NCI-H82 treated with DMSO at 0.1 percent for 48 hours (cell line): ENCODE results near the gene TOMM7.
"Not testable (repeated sequence)": the region's sequence is repeated elsewhere in the genome, so short reads cannot be mapped to it uniquely, and the experiment has no call there.

ENCODE experiments used
- DNase-seq: peaks from one replicate; lab custom pipeline; 2025; ENCODE audit not compliant: unreplicated experiment; lab: John Stamatoyannopoulos, UW

Gene TOMM7

DNA sequence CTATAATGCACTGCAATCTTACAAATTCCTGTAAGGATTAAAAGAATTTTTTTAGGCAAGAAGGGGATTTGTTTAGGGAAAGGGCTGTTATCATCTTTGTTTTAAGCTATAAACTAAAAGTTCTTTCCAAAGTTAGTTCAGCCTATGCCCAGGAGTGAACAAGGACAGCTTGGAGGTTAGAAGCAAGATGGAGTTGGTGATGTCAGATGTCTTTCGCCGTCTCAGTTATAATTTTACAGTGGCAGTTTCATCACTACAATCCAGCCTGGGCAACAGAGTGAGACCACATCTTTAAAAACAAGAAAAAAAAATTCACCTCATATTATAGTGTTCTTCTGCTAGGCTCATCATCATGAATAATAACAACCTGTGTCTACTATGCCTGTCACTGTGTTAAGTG lies 2.1 kb upstream of the TOMM7 start:
- DNase-seq: no peak

DNA sequence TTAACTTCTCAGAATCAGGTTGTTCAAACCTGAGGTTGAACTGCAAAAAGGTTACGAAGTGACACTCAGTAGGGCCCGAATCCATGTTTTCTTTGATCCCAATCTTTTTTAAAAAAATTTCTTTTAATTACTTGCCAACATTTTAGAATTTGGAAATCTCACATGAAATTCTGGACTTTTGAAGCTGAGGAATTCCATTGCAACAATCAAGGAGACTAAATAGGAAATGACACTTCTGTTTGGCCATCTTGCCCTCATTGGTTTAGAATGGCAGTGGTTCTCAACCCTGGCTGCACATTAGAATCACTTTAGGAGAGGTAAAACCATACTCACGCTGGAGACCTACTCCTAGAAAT lies 471 bp upstream of the TOMM7 start:
- no peak for DNase-seq

DNA sequence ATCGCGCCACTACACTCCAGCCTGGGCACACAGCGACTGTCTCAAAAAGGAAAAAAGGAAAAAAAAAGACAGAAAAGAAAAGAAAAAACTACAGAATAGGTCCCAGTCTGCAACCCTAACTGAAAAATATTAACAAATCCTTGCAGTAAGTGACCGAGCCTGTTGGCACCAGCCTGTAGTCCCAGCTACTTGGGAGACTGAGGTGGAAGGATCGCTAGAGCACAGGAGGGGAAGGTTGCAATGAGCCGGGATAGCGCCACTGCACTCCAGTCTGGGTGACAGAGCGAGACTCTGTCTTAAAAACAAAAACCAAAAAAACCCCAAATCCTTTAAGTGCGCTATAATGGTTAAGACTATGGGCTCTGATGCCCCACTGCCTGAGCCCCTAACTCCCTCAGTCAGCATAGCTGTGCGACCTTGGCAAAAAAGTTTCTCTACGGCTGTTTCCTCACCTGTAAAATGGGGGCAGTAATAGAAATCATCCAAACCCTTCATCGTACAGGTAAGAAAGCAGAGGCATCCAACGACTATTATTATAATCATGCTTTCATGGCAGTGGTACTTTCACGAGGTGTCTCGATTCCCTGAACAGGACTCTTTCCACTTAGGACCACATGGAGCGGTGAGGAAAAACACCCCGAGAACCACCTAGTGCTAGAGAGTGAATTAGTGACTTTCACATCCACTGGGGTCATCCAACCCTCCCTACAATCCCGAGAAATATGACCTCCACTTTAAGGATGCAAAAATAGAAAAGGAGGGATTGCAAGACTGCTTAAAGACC lies 755 bp downstream of the TOMM7 start:
- DNase-seq: no peak

DNA sequence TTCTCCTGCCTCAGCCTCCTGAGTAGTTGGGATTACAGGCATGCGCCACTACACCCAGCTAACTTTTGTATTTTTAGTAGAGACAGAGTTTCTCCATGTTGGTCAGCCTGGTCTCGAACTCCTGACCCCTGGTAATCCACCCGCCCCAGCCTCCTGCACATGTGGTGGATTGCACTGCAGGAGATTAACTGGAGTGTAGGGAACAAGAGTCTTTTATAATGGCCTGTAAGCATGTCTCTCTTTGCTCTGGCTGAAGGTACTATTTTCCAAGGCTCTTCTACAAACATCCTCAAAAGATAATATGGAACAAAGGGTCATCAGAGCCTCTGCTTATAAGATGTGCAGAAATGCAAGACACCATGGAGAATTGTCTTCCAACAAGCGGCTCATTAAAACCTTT lies 3.2 kb downstream of the TOMM7 start:
- DNase-seq: no peak

DNA sequence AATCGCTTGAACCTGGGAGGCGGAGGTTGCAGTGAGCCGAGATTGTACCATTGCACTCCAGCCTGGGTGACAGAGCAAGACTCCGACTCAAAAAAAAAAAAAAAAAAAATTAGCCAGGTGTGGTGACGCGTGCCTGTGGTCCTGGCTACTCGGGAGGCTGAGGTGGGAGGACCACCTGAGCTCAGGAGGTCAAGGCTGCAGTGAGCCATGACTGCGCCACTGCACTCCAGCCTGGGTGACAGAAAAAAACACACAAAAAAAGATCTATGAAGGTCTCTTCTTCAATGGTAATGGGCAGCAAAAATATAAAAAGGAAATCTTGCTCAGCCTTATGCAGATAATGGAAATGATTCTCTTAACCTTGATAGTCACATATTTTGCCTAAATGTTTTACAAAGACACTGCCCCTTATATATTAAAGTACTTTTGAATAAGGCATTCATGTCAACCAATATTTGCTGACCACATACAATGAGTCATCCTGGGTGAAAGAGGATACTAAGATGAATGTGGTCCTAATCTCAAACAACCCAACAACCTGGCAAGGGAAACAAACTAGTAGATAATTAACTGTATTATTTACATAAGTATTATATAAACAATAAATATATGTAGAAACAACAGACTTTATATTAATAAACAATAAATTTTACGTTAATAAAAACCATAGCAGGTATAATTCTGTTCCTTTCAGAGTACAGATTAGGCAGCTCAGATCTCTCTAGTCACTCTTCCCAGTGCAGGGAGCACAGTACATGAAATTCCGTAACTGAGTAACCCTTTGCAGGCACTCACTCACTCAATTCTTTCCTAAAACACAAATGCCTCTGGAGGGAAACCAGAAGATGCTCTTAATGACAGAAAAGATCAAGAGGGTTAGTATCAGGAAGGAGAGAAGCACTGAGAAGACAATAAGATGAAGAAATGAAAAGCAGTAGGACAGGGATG lies 8.1 kb downstream of the TOMM7 start:
- DNase-seq: no peak

DNA sequence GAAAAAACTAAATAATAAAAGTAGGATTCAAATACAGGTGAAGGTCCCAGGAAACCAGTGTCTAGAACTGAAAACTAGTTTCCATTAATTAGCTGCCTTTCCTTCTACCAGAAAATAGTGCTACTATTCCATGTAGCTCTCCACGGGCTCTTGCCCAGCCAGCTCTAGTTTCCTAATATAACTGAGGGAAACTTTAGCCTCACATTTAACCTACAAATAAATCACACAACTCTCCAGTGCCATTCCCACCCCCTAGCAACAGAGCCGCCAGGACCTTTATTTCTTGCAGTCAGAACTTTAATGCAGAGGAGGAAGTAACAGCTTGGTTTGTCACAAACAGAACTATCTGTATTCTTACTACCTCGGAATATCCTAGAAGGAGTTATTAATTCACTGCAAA lies 10.3 kb downstream of the TOMM7 start:
- DNase-seq: no peak

DNA sequence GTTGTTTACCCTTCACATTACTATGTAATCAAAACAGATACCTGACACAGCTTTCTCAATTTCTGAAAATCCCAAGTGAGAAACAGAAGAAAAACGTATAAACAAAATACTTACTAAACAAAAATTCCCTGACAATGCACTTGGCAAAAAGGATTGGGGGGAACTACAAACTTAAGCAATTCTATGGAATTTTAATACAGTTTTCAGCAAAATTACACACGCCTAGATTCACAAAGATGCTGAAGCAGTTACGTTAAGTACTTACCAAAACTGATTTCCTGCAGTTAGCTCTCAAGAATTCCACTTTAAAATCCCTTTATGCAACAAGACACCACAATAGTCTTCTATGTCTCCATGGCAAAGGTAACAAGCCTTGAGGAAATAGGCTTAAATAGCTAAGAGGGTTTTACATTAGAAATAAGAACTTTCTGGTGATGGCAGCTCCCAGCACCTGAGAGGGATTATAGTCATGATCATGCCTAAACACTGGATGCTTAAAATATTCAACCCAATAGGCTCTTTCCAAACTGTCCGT lies 10.8 kb downstream of the TOMM7 start:
- no peak for DNase-seq

DNA sequence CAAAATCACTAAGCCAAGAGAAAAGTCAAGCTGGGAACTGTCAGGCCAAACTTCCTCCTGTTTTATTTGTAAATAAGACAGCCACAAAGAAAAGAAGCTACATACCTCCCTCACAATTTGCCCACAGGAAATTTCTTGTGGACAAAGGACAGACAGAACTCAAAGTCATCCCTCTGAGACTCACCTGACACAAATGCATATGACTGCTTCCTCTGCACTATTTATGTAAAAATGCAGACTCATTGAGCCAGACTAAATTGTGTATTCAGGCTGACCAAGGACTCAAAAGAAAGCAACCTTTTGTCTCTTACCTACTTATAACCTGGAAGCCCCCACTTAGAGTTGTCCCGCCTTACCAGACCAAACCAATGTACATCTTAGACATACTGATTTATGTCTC lies 11.8 kb downstream of the TOMM7 start:
- no peak for DNase-seq

DNA sequence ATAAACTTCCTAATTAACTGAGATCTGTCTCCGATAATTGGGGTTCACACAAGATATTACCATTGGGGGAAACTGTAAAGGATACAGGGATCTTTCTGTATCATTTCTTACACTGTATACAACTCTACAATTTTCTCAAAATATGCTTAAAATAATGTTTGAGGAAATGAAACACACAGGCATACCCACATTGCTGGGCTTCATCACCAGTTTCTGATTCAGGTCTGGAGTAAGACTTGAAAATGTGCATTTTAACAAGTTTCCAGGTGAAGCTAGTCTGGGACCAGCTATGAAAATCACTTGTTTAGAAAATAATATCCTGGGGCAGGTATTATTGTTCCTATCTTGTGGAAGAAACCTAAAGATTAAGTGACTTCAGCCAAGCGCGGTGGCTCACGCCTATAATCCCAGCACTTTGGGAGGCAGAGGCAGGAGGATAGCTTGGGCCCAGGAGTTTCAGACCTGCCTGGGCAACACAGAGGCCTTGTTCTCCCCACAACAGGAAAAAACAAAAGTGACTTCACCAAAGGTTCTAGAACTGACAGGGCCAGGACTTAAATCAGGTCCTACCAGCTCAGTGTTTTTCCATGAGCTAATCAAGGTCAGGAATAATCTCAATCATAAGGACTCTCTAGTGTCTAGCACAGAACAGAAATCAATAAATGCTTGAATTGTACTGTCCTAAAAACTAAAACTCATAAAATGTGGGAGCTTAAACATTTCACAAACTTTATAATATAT lies 12.6 kb downstream of the TOMM7 start:
- DNase-seq: no peak

DNA sequence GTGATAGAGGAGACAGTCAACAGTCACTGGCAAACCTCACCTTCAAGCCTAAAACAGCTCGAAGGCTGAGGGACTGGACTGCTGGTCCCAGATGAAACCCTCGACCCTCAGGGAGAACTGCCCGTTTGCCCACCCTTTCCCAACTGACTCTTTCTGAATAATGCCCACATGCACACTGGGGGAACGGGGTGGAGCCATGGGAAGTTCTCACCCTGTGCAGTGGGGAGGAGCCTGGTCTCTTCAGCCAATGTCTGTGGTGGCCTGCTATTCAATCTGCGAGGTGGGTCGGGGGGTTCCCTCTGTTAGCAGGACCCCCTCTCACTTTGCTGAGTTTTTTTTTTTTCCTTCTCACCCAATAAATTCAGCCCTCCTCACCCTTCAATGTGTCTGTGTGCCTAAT lies 14.5 kb downstream of the TOMM7 start:
- no peak for DNase-seq

DNA sequence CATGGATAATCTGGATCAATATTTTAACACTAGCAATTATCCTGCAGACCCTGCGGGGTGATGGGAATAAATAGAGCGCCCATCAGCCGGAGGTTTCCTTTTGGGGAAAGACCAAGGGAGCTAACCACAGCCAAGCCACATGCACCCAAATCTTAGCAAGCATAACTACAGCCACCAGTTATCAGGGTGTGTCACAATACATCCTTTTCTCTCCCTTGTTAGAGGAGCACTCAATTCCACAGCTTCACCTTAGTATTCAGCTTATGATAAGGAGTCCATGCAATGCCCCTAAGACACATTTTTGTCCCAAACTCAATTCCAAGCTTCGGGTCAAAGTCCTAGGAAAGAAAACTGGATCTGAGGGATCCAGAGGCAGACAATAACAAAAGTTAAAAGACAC lies 15.9 kb downstream of the TOMM7 start:
- DNase-seq: no peak

DNA sequence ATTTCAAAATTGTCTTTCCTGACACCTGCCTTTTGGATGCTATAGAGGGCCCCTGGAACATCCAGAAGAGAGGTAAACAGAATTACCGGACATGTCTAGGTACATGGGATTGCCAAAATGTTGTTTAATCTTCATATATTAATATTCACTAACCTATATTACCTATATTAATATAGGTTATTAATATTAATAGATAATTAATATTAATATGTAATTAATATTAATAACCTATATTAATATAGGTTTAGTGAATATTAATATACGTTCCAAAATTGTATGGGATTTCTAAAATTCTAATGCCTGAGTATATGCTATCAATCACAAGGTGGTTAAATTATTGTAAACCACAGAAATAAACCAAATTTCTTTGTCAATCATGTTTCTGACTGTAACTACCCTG lies 17.4 kb downstream of the TOMM7 start:
- no peak for DNase-seq

DNA sequence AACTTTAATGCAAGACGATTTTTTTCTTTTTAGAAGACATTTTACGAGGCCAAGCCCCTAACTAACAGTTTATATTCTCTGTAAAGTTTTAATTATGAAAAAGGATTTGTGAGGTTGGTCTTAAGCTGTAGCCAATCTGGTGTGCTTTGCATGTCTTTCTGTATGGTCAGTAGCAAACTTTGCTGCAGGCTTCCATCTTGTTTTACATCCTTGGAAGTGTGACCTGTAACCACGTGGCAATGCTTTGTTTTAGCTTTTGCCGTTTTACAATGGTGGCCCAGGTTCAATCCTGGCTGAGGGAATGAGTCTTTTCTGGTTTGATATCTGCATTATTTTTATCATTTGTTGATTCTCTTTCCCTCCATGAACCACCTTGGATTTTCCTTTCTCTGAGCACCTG lies 19.8 kb downstream of the TOMM7 start:
- DNase-seq: not testable (repeated sequence)

DNA sequence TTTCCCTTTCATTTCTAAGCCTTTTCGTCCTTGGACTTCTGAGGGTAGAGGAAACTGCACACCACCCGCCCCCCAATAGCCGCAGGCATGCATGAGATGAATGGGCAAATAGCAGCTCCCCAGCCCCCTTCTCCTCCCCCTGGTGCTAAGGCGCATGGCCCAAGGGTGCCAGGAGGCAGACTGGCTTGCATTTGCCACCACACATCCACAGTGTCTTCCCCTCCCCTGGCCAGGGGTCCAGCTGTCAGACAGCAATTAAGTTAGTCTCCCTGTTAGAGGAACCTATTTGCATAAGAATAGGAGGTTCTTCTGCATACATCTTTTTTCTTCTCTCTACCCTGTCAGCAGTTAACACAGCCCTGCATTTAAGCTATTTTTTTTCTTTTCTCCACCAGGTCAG lies 20.2 kb downstream of the TOMM7 start:
- DNase-seq: no peak

DNA sequence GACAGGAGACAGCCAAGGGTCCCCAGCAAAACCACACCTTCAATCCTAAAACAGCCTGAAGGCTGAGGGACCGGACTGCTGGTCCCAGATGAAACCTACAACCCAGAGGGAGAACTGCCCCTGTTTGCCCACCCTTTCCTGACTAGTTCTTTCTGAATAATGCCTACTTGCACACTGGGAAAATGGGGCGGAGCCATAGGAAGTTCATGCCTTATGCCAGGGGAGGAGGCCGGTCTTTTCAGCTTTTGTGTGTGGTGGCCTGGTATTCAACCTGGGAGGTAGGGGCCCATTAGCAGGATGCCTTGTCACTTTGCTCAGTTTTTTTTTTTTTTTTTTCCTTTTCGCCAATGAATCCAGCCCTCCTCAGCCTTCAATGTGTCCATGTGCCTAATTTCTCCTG lies 20.7 kb downstream of the TOMM7 start:
- DNase-seq: no peak

DNA sequence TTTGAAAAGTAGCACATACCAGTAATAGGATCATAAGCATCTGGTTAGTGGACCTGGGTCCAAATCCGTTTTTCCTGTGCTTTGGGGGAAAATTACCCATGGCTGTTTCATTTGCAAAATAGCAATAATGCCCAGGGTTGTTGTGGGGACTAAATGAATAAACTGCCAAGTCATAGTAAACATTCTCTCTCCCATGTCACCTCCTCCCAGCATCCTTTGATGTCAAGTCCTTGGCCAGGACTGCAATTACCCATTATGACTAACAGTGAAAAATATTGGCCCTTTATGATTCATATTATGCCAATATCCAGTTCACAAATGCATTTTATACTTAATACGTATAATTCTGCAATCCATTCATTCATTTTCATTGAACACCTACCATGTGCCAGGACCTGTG lies 23.0 kb downstream of the TOMM7 start:
- no peak for DNase-seq

DNA sequence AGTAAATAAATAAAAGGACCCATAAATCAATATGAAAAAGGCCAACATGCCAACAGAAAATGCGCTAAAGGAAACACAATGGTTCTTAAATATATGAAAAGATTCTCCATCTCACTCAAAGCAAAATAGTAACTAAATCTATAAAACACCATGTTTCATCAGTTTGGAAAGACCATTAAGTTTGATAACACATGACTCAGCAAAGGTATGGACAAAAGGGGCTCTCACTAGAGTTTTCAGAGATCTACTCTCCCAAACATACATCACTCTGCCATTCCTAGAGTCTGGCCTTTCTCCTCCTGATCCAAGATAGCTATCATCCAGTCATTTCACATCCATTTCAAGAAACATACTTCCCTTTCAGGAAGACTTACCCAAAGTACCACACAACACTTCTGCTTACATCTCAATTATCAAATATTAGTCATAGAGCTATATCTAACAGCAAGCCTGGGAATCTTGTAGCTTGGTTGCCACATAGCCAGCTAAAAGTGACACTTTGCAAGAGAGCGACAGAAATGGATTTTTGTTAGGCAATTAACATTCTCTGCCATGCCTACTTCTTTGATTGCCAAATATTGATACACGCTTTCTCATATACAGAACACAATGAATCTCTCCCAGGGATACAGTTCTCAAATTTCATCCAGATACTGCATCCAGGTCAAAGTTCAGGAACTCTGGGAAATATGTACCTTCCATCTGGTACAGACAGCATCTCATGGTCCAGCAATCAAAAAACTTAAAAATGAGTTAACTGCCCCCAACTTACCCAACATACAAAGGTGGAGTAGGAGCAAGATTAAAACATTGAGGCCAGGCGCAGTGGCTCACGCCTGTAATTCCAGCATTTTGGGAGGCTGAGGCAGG lies 28.8 kb downstream of the TOMM7 start:
- no peak for DNase-seq

DNA sequence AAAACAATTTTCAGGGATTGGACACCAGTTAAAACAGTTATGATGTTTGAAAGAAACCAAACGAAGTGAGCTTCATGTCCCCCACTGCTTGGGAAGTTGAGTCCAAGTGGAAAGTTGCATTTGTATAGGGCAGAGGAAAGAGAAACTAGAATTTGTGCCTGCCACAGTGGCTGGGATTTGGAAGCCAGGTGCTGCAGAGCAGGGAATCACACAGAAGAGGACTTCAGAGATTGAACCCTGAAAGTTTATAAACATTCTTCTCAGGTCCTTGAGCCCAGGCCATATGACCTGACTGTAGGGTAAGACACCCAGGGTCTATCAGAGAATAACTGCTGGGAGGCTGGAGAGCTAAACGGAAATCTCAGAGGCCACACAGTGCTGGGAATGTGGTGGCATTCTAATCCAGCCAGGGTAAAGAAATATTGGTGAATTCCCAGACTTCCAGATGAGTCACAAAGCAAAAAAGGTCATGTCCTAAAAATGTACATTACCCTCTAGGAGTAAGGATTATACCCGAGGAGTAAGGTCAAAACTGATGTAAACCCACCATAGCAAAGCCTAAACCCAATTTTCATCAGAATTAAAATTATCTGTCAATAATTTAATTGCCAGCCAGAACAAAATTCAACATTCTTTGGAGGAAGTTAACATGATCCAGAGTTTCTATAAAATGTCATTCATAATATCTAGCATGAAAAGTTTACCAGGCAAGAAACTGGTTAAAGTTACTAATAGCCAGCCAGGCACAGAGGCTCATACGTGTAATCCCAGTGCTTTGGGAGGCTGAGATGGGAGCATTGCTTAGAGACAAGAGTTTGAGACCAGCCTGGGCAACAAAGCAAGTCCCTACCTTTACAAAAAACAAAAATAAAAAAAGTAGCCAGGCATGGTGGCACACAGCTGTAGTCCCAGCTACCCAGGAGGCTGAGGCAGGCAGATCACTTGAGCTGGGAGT lies 31.2 kb downstream of the TOMM7 start:
- DNase-seq: no peak

DNA sequence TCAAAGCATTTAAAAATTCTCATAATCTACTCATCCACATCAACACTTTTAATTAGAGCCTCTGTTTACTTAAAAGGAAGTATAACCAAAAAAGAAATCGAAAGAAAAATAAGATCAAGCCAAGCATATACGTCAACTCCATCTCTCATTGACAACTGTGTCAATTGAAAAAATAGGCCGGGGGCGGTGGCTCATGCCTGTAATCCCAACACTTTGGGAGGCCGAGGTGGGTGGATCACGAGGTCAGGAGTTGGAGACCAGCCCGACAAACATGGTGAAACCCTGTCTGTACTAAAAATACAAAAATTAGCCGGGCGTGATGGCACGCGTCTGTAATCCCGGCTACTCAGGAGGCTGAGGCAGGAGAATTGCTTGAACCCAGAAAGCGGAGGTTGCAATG lies 32.0 kb downstream of the TOMM7 start:
- DNase-seq: not testable (repeated sequence)
